GM19372 (cell line): ENCODE data around the gene CHST10.
A peak's percentile ranks its signal among the peaks of the same experiment; 100 is the strongest.
"Not testable (repeated sequence)": the region's sequence is repeated elsewhere in the genome, so short reads cannot be mapped to it uniquely, and the experiment has no call there.

ENCODE experiments used
- ATAC-seq: cut with Tn5 transposase; IDR thresholded peaks from one replicate; pipeline ENCODE4 v1.9.1; 2021; ENCODE audit warnings: mild to moderate bottlenecking, low read depth, moderate library complexity; ENCODE audit not compliant: unreplicated experiment

CHST10 gene

GRCh38 chr2:100416935-100417710 lies at the start of gene CHST10:
CHST10 (minus strand) TSS chr2:100417668; CDS start chr2:100406675, 10,993 bp downstream.
- peak; percentile 87 for ATAC-seq

GRCh38 chr2:100460904-100461530 lies 43.5 kb upstream of the CHST10 start:
- ATAC-seq = no peak

- ATAC-seq = not testable (repeated sequence)
Observed at GRCh38 chr2:100456357-100456756, 38.9 kb upstream of the CHST10 start.

- ATAC-seq = no peak
Observed at GRCh38 chr2:100453853-100454252, 36.4 kb upstream of the CHST10 start.

- ATAC-seq = no peak
Observed at GRCh38 chr2:100451734-100452133, 34.3 kb upstream of the CHST10 start.

GRCh38 chr2:100451092-100451491 lies 33.6 kb upstream of the CHST10 start:
- no peak for ATAC-seq

- no peak for ATAC-seq
Observed at GRCh38 chr2:100446696-100447095, 29.2 kb upstream of the CHST10 start.

- no peak for ATAC-seq
Observed at GRCh38 chr2:100437751-100438150, 20.3 kb upstream of the CHST10 start.

- no peak for ATAC-seq
Observed at GRCh38 chr2:100429726-100430125, 12.3 kb upstream of the CHST10 start.

GRCh38 chr2:100427627-100428258 lies 10.3 kb upstream of the CHST10 start:
- no peak for ATAC-seq

GRCh38 chr2:100427111-100427510 lies 9.6 kb upstream of the CHST10 start:
- no peak for ATAC-seq

GRCh38 chr2:100426384-100426720 lies 8.9 kb upstream of the CHST10 start:
- ATAC-seq = no peak

GRCh38 chr2:100425573-100426383 lies 8.3 kb upstream of the CHST10 start:
- ATAC-seq = no peak

- no peak for ATAC-seq
Observed at GRCh38 chr2:100425107-100425506, 7.6 kb upstream of the CHST10 start.

- no peak for ATAC-seq
Observed at GRCh38 chr2:100424277-100424875, 6.9 kb upstream of the CHST10 start.

GRCh38 chr2:100423631-100424030 lies 6.2 kb upstream of the CHST10 start:
- no peak for ATAC-seq

GRCh38 chr2:100422320-100423055 lies 5.0 kb upstream of the CHST10 start:
- ATAC-seq = no peak

- no peak for ATAC-seq
Observed at GRCh38 chr2:100419915-100420314, 2.4 kb upstream of the CHST10 start.

GRCh38 chr2:100418406-100418962 lies 1.0 kb upstream of the CHST10 start:
- no peak for ATAC-seq
